IPS-NIHi11 (cell line): ENCODE results near the gene MELTF.

Experiments
- DNase-seq: peaks from one replicate; pipeline ENCODE4 v3.0.0; 2012; ENCODE audit warnings: mixed read lengths, low spot score

The MELTF gene

GRCh38 chr3:197009532-197010019 lies 20.0 kb downstream of the MELTF start:
- no peak for DNase-seq

- DNase-seq = no peak
Observed at GRCh38 chr3:197008436-197009209, 21.0 kb downstream of the MELTF start.

DNA sequence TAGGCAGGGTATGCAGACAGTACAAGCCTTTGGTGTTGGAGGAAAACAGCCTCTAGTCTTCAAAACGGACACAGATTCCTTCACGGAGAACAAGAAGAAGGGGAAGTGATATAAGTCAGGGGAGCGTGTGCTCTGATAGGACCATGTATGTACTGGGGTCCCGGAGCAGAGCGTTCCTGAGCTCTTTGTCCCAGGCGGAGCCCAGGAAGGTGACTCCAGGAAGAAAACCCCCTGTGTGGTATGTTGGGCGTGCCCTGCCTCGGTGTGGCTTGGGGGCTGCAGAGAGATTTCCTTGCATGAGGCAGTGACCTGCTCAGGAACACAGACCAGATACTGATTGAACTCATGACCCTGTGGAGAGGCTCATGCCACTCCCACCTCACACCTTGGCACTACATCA lies 21.7 kb downstream of the MELTF start:
- no peak for DNase-seq

DNA sequence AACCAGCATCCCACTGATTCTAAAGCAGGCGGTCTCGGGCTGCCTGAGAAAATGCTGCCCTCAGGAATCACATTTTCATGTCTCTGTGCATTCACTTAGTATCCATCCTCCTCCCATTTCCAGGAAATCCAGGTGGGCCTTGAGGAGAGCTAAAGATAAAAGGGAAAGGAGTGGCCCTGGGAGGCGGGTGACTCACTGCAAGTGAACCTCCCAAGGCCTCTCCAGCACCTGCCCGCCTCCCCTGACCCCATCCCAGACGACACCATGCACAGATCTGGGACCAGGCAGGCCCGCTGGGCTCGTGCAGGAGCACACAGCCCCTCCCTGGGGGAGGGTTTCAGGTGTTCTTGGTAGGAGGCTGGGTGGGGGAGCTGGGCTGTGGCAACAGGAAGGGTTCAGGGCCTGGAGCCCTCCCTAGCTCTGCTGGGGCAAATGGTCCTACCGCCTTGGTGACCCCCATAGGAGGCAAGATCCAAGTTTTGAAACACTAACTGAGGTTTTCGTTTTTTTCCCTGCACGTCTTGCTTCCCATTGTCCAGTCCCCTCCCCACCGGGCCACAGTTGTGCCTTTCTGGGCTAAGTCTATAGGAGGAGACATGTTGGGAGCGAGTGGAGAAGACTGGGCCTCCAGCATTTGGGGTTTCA lies 22.2 kb downstream of the MELTF start:
- no peak for DNase-seq

GRCh38 chr3:197006860-197007259 lies 22.8 kb downstream of the MELTF start:
- no peak for DNase-seq

DNA sequence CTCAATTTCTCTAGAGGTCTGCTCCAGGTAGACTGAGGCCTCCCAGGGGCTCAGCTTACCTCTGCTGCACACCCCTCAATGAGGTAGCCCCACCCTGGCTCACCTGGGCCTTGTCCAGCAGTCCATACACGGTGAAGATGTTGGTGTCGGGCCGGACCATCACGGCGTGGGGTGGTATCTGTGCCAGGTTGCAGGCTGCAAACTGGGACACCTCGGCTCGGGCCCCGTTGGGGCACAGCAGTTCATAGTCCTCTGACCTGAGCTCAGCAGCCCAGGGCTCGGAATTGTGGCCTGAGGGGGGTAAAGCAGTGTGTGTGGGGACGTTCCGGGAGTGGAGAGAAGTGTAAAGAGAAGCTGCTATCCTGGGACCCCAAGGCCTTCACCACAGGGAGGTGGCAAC lies 23.2 kb downstream of the MELTF start:
- no peak for DNase-seq

- DNase-seq = peak; percentile 64
Observed at GRCh38 chr3:197003461-197004385, 25.9 kb downstream of the MELTF start.

GRCh38 chr3:197002701-197003454 lies 26.7 kb downstream of the MELTF start:
- DNase-seq = peak; percentile 99

DNA sequence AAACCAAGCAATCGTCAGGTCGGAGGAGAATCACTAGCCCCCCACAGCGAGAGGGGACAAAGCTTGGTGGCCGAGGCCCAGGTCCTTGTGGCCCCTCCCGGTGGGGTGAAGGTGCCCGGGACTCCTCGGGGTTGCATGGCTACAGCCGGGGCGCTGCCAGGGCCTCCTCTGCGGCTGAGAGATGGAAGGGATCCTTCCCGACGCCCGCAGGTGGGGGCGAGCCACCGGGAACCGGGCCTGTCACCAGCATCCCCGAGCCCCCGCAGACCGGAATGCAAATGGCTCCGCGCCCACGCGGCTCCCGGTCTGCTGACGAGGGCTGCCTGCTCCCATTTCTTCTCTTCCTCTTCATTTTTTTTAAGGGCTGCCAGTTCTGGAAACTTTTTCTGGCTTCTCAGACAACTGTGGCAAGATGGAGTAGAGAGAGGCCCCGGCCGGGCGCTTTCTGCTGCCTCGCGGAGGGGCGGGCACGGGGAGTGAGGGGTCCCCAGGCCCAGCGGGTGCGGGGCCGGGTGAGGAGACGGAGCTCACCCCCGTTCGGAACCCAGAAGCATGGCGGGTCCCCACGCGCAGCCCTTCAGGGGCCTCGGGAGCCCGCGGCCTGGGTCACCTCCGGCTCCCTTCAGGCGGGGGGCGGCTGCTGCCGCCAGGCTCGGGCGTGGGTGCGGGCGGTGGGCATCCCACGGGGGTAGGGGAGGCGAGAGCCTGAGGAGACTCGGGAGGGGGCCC lies 27.5 kb downstream of the MELTF start:
- DNase-seq = peak; percentile 72

DNA sequence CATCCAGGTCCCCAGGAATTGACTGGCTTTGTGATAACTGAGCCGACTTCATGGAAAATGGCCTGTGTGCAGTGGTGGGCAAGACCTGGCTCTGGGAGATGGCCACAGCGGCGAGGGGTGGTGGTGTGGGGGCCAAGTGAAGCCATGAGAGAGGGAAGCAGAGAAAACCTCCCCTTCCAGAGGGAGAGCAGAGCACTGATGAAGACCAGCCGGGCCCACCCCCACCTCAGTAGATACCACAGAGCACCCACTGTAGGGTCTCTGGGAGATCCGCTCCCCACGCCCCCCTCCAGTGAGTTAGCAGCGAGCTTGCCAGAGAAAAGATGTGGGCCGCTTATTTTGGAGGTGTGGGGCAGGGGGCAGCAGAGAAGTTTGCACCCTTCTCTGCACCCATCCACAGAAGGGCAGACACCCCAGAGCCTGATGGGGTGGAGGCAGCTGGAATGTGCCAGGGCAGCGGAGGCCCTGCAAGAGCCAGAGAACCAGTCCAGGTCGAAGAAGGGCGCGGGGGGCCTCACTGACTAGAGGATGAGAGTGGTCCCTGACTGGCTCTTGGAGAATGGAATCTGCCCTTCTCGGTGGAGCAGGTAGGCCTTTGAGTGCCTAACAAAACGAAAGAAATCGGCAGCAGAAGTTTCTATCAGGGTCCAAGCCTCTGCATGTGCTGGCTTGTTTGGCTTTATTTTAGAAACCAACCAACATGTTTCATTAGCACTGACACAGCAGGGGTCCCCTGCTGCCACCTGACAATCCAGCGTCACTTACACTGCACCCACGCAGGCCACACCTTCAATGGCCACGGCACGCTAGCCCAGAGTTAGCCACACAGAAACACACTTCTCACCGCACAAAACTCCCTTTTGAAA lies 28.3 kb downstream of the MELTF start:
- DNase-seq = no peak

DNA sequence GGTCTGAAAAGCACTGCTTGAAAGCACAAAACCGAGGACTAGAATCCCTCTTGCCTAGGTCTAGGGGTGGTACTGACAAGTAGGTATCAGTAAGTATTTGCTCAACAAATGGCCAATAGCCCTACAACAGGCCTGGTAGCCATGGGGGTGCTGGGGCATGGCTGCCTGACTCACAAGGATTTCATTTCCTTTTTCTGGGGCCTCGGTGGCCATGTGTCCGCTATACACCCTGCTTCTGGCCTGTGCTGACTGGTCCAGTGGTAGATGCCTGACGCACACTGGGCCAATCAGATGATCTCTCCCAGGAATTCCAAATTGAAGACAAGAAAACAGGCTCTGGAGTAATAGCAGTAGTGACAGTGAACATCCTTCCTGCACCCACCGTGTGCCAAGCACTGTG lies 29.4 kb downstream of the MELTF start:
- no peak for DNase-seq

DNA sequence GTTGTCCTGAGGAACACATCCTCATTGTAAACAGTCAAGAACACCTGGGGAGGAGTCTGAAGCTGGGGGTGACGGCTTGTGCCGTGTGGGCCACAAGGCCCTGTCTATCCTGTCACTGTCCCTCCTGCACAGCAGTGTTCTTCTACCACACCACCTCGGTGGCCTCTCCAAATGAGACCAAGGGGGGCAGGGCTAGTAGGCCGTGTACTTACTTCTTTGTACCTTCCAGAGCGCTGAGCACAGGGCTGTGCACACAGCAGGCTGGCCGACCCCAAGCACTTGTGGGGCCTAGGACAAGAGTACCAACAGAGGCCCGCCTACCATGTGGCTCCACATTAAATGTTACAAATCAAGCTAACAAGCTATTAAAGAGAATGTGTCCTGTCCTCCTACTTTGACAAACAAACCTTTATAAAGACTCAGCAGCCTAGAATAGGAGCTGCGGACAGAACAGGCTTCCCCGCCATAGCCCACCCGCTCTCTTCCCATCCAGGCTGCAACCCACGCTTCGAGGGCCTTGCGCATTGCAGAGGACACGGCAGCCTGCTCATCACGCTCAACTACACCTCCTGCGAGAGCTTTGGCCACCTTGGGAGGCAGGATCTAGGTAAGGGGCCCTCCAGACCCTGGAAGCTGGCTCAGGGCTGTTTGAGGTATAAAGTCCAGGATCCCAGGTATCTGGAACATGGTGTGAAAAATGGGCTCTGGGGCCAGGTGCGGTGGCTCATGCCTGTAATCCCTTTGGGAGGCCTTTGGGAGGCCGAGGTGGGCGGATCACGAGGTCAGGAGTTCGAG lies 30.5 kb downstream of the MELTF start:
- no peak for DNase-seq

GRCh38 chr3:196997311-196997710 lies 32.3 kb downstream of the MELTF start:
- DNase-seq = no peak

- no peak for DNase-seq
Observed at GRCh38 chr3:196996454-196997265, 33.0 kb downstream of the MELTF start.

DNA sequence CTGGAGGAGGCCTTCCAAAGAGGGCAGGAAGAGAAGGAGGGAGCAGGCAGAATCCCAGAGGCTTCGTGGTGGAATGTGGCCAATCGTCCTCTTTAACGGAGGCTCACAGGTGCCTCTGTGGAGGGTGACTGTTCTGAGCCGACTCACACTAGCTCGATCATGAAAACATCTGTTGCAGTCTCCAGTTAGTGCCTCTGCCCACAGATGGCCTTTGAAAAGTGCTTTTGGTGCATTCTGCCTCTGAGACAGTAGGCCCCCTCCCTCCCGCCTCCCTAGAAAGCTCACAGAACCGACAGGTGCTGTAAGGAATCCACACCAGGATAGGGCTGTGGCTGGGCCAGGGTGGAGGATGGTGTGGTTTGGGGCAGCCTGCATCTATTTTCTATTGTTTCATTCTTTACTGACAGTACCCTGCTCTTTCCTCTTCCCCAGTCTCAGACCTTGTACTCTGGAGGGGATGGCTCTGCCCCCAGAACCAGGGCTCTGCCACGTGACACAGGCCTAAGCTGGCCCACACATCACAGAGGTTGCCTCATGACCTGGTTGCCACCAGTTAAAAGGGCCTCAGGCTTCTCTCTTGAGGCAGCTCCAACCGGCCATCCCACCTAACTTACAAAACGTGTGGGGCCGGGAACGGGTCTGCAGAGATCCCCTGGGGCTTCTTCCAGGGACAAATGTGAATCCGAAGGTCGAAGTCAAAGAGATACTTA lies 33.8 kb downstream of the MELTF start:
- no peak for DNase-seq

DNA sequence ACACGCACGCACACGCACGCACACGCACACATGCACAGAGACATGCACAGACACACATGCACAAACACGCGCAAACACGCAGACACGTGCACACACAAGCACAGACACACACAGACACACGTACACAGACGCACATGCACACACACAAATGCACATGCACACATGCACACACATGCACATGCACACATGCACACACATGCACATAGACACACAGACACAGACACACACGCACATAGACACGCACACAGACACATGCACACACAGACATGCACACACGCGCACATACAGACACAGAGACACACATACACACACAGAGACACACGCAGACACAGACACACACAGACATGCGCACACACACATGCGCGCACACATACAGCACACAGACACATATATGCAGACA lies 34.6 kb downstream of the MELTF start:
- DNase-seq = no peak

DNA sequence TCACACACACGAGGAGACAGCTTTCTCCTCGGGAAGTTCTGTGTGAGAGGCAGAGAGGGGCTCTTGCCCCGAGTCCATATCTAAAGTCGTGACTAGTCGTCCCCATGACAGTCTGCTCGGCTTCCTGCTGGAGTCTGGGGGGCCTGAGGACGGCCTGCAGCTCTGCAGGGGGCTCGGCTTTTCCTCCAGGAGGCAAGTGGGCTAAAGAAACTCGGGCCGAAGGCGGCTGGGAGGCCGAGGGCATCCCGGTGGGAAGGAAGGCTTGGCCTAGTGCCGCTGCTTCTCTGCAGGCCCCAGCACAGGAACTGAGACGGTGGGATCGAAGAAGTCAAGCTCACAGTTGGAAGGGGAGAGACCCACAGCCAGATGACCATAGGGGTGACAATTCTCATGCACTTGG lies 35.6 kb downstream of the MELTF start:
- peak; percentile 19 for DNase-seq
